Stimulated activated CD4-positive, alpha-beta T cell treated with anti-CD3 and anti-CD28 coated beads, Interleukin-4, amount 100 ng/mL, for 24 hours (primary cell): Measurements from ENCODE around the gene HOXC4.
"Not testable (repeated sequence)": the region's sequence is repeated elsewhere in the genome, so short reads cannot be mapped to it uniquely, and the experiment has no call there.

Source experiments
- DNase-seq: peaks from one replicate; pipeline ENCODE4 v3.0.0-alpha.2; 2020

The HOXC4 gene

DNA sequence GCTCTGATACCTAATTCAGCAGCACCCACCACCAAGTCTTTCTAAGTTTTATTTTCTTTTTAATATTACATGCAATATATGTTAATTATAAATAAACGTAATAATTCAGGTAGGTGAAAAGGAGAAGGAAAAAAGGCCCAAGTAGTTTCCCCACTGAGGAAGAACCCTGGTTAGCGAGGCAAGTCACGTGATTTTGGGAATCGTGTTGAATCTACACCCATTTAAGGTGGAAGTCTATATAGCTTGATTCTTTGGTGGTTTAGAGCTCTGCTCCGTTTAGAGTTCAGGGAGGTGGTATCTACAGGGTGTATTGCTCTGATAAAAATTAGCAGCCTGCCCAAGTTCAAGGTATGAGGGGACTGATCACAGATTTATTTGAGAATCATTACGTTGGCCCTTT, 47.0 kb downstream of the HOXC4 start:
- DNase-seq, result not testable (repeated sequence)

DNA sequence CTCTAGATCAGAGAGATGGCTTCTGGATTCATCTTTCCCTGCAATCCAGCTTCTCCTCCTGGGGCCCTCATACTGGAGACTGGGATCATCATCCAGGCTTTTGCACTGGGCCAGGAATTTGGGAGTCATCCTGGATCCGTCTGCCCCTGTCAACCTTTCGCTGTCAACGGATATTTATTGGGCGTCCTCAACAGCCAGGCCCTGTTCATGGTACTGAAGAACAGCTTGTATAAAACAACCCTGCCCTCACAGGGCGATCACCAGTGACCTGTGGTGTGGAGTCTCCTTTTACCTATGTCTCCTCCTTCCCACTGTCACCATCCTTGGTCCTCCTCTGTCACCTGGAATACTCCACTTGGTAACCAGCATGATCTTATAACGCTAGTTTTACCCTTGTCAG, 48.6 kb downstream of the HOXC4 start:
- not testable (repeated sequence) for DNase-seq

DNA sequence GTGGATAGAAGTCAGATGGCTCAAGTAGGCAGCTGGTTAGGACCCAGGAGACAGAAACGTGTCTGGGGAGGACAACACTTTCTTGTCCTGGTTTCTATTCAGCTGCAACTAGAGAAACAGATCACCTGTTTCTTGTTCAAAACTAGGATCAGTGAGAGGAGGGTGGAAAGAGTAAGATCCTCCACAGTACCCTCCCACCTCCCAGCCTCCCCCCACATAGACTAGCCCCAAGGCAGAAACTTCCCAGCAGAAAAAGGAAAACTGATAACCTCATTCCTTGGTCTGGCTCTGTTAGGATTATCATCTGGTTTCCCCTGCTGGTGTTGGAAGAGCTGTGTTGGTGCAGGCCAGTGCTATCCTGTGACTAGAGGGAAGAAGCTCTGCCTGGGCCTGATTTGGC, 50.2 kb downstream of the HOXC4 start:
- not testable (repeated sequence) for DNase-seq
